Parathyroid adenoma (tissue), 2 donors: Measurements from ENCODE around the gene UTP11.
A peak's percentile ranks its signal among the peaks of the same experiment; 100 is the strongest.

Experiments
- H2AFZ ChIP-seq: fragments of 300-600 bp; sonication (generic); one replicate; pipeline ENCODE4 v1.7.0; 2017; ENCODE audit warnings: antibody characterized with exemption, mild to moderate bottlenecking
- H3K27ac ChIP-seq: fragments of 300-600 bp; sonication (generic); one replicate; pipeline ENCODE4 v1.7.0; 2017
- H3K27me3 ChIP-seq: fragments of 300-600 bp; sonication (generic); one replicate; pipeline ENCODE4 v1.7.0; 2017; ENCODE audit warnings: low read length; ENCODE audit not compliant: control insufficient read depth, insufficient read depth
- H3K36me3 ChIP-seq: fragments of 300-600 bp; sonication (generic); one replicate; pipeline ENCODE4 v1.7.0; 2017; ENCODE audit warnings: low read length; ENCODE audit not compliant: control insufficient read depth, insufficient read depth
- H3K4me1 ChIP-seq: fragments of 300-600 bp; sonication (generic); one replicate; pipeline ENCODE4 v1.7.0; 2017; ENCODE audit warnings: control low read depth
- H3K4me2 ChIP-seq: fragments of 300-600 bp; sonication (generic); one replicate; pipeline ENCODE4 v1.7.0; 2017; ENCODE audit warnings: low read length
- H3K4me3 ChIP-seq: fragments of 300-600 bp; sonication (generic); one replicate; pipeline ENCODE4 v1.7.0; 2017; ENCODE audit warnings: low read depth, low read length
- H3K79me2 ChIP-seq: fragments of 300-600 bp; sonication (generic); one replicate; pipeline ENCODE4 v1.7.0; 2017; ENCODE audit warnings: control low read depth
- H3K9ac ChIP-seq: fragments of 300-600 bp; sonication (generic); one replicate; pipeline ENCODE4 v1.7.0; 2017; ENCODE audit warnings: mild to moderate bottlenecking
- H3K9me3 ChIP-seq: fragments of 300-600 bp; sonication (generic); one replicate; pipeline ENCODE4 v1.7.0; 2017; ENCODE audit warnings: low read length; ENCODE audit not compliant: control insufficient read depth
- CTCF ChIP-seq: fragments of 300-600 bp; sonication (generic); IDR thresholded peaks from one replicate; pipeline ENCODE4 v1.7.0; 2017; ENCODE audit warnings: antibody characterized with exemption, mild to moderate bottlenecking
- donor health status: primary hyperparathyroidism.

Gene UTP11

GRCh38 chr1:38009841-38010180, 2.7 kb upstream of the UTP11 start:
- no peak overlapping the region for H3K27ac ChIP-seq
- H3K36me3 ChIP-seq, result no peaks in the 10 kb centered on the region
- H3K9ac ChIP-seq, result no peak overlapping the region
- H3K4me1 ChIP-seq, result peaks cover 2% of the 10 kb centered on the region
- no peak overlapping the region for H3K4me2 ChIP-seq
- H3K27me3 ChIP-seq, result no peaks in the 10 kb centered on the region
- H3K79me2 ChIP-seq, result peaks cover 4% of the 10 kb centered on the region
- no peak overlapping the region for H3K4me3 ChIP-seq
- no peak for TF ChIP-seq CTCF
- H3K9me3 ChIP-seq, result no peaks in the 10 kb centered on the region
- H2AFZ ChIP-seq, result no peak overlapping the region

GRCh38 chr1:38013227-38013622, 691 bp downstream of the UTP11 start:
- H3K4me3 ChIP-seq, result peak overlapping the region; percentile 95
- H3K9me3 ChIP-seq, result no peaks in the 10 kb centered on the region
- peak overlapping the region; percentile 76 for H3K4me2 ChIP-seq
- H3K9ac ChIP-seq, result peak overlapping the region; percentile 89
- peaks cover 4% of the 10 kb centered on the region for H3K79me2 ChIP-seq
- H3K27me3 ChIP-seq, result no peaks in the 10 kb centered on the region
- peak overlapping the region; percentile 97 for H2AFZ ChIP-seq
- H3K27ac ChIP-seq, result peak overlapping the region; percentile 93
- TF ChIP-seq CTCF, result no peak
- peaks cover 2% of the 10 kb centered on the region for H3K4me1 ChIP-seq
- H3K36me3 ChIP-seq, result no peaks in the 10 kb centered on the region

- no peak overlapping the region for H3K27ac ChIP-seq
- H3K4me3 ChIP-seq, result no peak overlapping the region
- H3K27me3 ChIP-seq, result no peaks in the 10 kb centered on the region
- H3K9me3 ChIP-seq, result no peaks in the 10 kb centered on the region
- H3K79me2 ChIP-seq, result peaks cover 4% of the 10 kb centered on the region
- no peaks in the 10 kb centered on the region for H3K36me3 ChIP-seq
- H3K4me2 ChIP-seq, result peak overlapping the region; percentile 76
- no peak overlapping the region for H3K9ac ChIP-seq
- TF ChIP-seq CTCF, result no peak
- H3K4me1 ChIP-seq, result peaks cover 2% of the 10 kb centered on the region
- H2AFZ ChIP-seq, result no peak overlapping the region
Measured at GRCh38 chr1:38014171-38014570, 1.6 kb downstream of the UTP11 start.

GRCh38 chr1:38014724-38015424, 2.3 kb downstream of the UTP11 start:
- H3K36me3 ChIP-seq, result no peaks in the 10 kb centered on the region
- peaks cover 4% of the 10 kb centered on the region for H3K79me2 ChIP-seq
- no peak overlapping the region for H3K27ac ChIP-seq

More at GRCh38 chr1:38014724-38015424, 2.3 kb downstream of the UTP11 start:
- Histone ChIP-seq H3K9ac (no peak overlapping the region), H2AFZ (no peak overlapping the region), H3K9me3 (no peaks in the 10 kb centered on the region), H3K4me3 (no peak overlapping the region), H3K27me3 (no peaks in the 10 kb centered on the region), H3K4me1 (peaks cover 2% of the 10 kb centered on the region), H3K4me2 (no peak overlapping the region)
- no peak for TF ChIP-seq CTCF
